ENCODE measurements around the gene SOCS4. TPM values are rescaled to one million over a fixed set of nuclear protein-coding genes. Genes with fewer than 3 reads are reported as not detected.

SOCS4 gene
- total RNA-seq, 2 donors from 2014 or later: 13.1 to 13.6 TPM

DNA sequence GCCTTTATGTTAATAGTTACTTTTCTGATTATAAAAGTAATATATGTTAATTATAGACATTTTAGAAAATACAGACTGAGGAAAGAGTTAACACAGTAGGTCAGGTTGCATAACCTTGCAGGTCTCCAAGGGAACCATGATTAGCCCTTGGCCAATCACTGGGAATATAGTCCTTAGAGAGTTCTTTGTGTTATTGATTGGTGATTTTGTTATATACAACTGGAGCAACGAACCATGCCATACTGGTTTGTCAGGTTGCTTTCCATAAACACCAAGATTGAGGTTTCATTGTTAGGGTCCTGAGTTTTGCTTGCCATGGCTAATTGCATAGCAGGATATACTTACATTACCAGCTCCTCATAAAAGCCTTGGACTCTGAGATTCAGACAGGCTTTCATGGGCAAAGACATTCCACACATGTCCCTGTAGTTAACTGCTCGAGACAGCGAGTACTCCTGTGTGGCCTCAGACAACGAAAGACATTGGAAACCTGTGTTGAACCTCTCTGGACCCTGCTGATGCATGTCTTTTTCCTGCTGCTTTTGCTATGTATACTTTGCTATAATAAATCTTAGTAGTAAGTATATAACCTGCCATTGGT, 58.1 kb downstream of the SOCS4 start:
- Histone ChIP-seq H3K27me3 (no peaks in the 10 kb centered on the region), H3K4me1 (no peaks in the 10 kb centered on the region), H3K4me3 (no peak overlapping the region), H3K36me3 (no peaks in the 10 kb centered on the region), H3K9me3 (no peaks in the 10 kb centered on the region), H3K27ac (no peak overlapping the region)
- DNase-seq (ENCODE audit: low spot score): no peak
- TF ChIP-seq, protein P1, sequence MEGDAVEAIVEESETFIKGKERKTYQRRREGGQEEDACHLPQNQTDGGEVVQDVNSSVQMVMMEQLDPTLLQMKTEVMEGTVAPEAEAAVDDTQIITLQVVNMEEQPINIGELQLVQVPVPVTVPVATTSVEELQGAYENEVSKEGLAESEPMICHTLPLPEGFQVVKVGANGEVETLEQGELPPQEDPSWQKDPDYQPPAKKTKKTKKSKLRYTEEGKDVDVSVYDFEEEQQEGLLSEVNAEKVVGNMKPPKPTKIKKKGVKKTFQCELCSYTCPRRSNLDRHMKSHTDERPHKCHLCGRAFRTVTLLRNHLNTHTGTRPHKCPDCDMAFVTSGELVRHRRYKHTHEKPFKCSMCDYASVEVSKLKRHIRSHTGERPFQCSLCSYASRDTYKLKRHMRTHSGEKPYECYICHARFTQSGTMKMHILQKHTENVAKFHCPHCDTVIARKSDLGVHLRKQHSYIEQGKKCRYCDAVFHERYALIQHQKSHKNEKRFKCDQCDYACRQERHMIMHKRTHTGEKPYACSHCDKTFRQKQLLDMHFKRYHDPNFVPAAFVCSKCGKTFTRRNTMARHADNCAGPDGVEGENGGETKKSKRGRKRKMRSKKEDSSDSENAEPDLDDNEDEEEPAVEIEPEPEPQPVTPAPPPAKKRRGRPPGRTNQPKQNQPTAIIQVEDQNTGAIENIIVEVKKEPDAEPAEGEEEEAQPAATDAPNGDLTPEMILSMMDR (IDR thresholded peaks at IDR 0.05): no peak

DNA sequence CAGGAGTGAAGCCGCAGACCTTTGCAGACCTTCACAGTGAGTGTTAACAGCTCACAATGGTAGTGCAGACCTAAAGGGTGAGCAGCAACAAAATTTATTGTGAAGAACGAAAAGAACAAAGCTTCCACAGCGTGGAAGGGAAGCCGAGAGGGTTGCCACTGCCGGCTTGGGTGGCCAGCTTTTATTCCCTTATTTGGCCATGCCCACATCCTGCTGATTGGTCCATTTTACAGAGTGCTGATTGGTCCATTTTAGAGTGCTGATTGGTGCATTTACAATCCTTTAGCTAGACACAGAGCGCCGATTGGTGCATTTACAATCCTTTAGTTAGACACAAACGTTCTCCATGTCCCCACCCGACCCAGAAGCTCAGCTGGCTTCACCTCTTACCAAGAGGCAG, 59.9 kb downstream of the SOCS4 start:
- no peaks in the 10 kb centered on the region for H3K4me1 ChIP-seq
- H3K27ac ChIP-seq: no peak overlapping the region
- no peaks in the 10 kb centered on the region for H3K9me3 ChIP-seq
- H3K36me3 ChIP-seq: no peaks in the 10 kb centered on the region
- TF ChIP-seq, protein P1 (IDR thresholded peaks at IDR 0.05): no peak
- no peak for DNase-seq (ENCODE audit: low spot score)
- H3K27me3 ChIP-seq: no peaks in the 10 kb centered on the region
- no peak overlapping the region for H3K4me3 ChIP-seq

DNA sequence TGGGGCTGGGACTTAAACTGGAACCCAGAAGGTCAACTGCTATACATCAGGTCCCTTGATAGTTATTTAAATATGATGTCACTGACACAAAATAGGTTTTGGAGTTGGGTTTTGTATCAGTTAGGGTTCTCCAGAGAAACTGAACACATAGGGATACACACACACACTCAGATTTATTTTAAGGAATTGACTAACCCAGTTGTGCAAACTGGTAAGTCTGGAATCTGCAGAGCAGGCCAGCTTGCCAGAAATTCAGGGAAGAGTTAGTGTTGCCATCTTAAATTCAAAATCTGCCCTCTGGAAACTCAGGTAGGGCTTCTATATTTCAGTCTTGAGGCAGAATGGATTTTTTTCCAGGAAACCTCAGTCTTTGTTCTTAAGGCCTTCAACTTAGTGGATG, 61.3 kb downstream of the SOCS4 start:
- no peak overlapping the region for H3K4me3 ChIP-seq
- H3K36me3 ChIP-seq: no peaks in the 10 kb centered on the region
- H3K9me3 ChIP-seq: no peaks in the 10 kb centered on the region
- DNase-seq (ENCODE audit: low spot score): peak; percentile 5
- H3K4me1 ChIP-seq: no peaks in the 10 kb centered on the region
- no peak overlapping the region for H3K27ac ChIP-seq
- no peaks in the 10 kb centered on the region for H3K27me3 ChIP-seq
- TF ChIP-seq, protein P1 (IDR thresholded peaks at IDR 0.05): no peak

DNA sequence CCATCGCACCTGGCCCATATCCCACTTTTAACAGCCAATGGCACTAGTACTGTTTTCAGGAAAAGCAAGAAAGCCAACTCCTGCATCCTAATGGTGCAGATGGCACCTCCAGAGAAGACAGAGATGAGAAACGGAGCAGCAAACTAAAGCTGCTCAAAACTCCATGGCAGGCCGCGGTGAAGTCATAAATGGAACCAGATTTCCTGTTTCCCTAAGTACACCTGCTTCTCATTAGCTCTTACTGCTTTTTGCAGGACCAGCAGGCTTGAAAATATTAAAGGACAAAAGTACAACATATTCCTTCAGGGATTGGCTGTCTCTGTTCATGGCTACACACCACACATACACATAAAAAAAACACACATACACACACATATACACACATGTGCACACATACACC, 65.3 kb downstream of the SOCS4 start:
- Histone ChIP-seq H3K36me3 (no peaks in the 10 kb centered on the region), H3K4me3 (no peak overlapping the region), H3K27ac (no peak overlapping the region), H3K4me1 (peaks cover 0 to under 1% of the 10 kb centered on the region in 2 donors), H3K27me3 (no peaks in the 10 kb centered on the region), H3K9me3 (no peaks in the 10 kb centered on the region)
- TF ChIP-seq, protein P1 (IDR thresholded peaks at IDR 0.05): no peak
- DNase-seq (ENCODE audit: low spot score): no peak

DNA sequence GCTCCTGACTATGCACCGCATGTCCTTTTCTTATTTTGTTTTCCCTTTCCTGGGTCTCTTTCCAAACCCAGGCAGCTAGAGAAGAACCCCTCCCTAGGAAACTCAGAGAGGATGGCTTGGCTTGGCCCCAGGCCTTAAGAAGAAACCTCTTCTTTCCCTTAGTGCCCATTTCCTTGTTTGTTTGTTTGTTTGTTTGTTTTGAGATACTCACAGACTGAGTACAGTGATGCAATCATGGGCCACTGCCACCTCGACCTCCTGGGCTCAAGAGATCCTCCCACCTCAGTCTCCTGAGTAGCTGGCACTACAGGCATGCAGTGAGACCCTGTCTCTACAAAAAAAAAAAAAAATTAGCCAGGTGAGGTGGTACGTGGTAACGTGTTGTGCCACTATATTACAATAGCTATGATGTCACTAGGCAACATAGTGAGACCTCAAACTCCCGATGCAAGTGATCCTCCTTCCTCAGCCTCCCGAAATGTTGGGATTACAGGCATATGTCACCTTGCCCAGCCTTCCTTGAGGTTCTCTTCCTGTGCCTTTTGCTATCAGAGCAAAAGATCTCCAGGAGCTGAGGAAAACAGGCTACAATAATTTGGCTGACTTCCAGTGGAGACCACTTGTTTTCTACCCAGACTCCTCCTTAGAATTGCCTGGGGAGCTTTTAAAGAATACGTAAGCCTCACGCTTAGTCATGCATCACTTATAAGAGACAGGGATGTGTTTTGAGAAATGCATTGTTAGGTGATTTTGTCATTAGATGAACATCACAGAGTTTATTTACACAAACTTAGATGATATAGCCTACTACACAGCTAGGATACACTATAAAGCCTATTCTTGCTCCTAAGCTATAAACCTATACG, 67.5 kb downstream of the SOCS4 start:
- no peak for DNase-seq (ENCODE audit: low spot score)
- Histone ChIP-seq H3K4me3 (no peak overlapping the region), H3K4me1 (peaks cover 0 to 4% of the 10 kb centered on the region in 2 donors), H3K9me3 (no peaks in the 10 kb centered on the region), H3K27me3 (no peaks in the 10 kb centered on the region), H3K36me3 (no peaks in the 10 kb centered on the region), H3K27ac (no peak overlapping the region)
- TF ChIP-seq, protein P1 (IDR thresholded peaks at IDR 0.05): no peak

Data from right atrium auricular region (tissue), 2 donors.